HG03469 (cell line): ENCODE data around the gene MXRA8.
"Not testable (repeated sequence)": the region's sequence is repeated elsewhere in the genome, so short reads cannot be mapped to it uniquely, and the experiment has no call there.

Experiments used
- ATAC-seq: cut with Tn5 transposase; IDR thresholded peaks from one replicate; pipeline ENCODE4 v1.9.1; 2021; ENCODE audit warnings: mild to moderate bottlenecking, moderate library complexity, moderate number of reproducible peaks; ENCODE audit not compliant: unreplicated experiment

Gene MXRA8

GRCh38 chr1:1393014-1393413, 34.7 kb upstream of the MXRA8 start:
- ATAC-seq, result no peak

DNA sequence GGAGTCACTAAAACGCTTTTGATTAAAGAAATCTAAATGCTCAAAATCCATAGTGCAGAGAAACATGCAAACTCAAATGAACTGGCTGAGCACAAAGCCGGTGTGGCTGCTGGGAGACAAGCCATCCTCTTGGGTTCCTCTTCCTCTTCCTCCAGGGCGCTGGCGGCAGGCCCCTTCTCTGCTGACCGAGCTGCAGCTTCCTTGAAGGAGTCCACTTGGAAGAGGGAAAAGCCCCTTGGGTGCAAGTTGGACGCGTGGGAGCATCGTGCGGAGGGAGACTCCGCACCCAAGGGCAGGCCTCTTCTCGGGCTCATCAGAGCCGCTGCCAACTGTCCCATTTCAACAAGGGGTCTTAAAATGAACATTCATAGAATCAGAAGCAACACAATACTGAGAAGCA, 32.9 kb upstream of the MXRA8 start:
- ATAC-seq, result no peak

- ATAC-seq, result no peak
Observed at GRCh38 chr1:1390675-1391074, 32.3 kb upstream of the MXRA8 start.

GRCh38 chr1:1388078-1388472, 29.7 kb upstream of the MXRA8 start:
- no peak for ATAC-seq

DNA sequence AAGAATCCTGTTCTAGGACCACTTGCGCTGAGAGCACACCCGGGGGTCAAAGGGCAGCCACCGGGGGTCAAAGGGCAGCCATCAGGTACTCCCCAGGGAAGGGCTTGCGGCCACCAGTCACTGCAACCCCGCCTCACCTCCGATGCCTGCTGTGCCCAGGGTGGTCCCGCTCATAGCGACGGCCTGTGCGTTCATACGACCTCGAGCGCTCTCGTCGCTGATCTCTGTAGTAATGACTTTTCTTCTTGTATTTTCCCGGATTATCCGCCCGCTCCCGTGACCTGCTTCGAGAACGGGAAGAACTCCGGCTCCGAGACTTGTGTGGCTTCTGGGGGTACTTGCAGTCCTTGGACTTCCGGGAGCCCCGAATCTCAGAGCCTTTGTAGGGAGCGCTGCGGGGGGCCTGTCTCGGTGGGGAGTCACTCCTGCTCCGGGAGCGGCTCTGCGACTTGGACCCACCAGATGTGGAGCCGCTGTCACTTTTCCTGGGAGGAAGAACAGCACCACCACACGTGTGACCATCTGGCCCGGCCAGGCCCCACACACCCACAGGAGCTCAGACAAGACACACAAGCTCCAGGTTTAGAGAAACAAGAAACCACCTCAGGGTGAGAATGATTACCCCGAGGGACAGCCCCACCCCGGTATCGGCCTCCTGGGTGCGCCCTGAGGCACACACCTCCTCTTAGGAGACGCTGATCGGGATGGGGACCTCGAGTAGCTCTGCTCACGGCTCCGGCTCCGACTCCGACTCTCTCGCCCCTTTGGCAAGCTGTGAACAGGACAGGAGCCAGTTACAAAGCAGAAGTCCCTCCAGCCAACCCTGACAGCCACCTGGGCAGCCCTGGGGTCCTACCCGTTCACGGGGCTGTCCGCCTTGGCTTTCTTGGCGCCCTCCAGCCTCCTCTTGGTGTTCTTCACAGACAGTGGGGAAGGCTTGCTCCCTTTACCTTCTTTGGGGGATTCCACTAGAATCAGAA, 29.0 kb upstream of the MXRA8 start:
- ATAC-seq, result no peak

DNA sequence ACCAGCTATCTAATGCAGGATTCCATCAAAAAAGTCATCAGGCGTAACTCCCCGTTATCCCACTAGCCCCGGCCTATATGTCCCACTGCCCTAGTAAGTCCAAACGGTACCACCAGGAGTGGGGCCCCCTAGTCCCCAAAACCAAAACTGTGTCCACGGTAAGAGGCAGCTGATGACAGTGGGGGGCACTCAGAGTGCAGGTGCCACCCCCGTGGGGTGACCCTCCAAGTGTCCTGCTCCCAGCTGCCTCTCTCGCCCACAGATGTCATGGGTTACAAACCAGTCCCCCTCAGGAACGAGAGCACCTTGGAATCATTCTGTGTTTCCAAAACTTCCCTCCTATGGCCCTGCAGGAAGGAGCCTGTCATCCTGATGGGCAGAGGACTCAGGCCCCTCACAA, 27.6 kb upstream of the MXRA8 start:
- no peak for ATAC-seq

GRCh38 chr1:1385339-1385738, 27.0 kb upstream of the MXRA8 start:
- not testable (repeated sequence) for ATAC-seq

DNA sequence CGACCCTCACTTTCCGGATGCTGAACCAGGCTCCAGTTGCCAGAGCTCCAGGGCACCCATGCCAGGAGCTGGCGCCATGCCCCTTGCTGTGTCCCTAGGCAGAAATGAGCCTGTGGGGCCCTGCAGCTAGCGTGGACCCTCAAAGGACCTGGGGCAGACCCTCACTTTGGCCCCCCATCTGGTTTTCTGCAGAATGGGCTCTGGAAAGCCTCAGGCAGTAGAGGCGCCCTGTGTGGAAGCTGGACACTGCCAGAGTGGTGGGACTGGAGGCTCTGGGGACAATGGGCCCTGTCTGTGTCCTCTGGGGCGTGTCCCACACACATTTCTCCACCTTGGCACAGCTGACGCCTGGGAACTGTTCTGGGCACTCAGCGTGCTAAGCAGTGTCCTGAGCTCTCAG, 22.9 kb upstream of the MXRA8 start:
- ATAC-seq, result no peak

- ATAC-seq, result no peak
Observed at GRCh38 chr1:1380860-1381259, 22.5 kb upstream of the MXRA8 start.

- no peak for ATAC-seq
Observed at GRCh38 chr1:1377540-1378205, 19.3 kb upstream of the MXRA8 start.

GRCh38 chr1:1376551-1377226, 18.3 kb upstream of the MXRA8 start:
- no peak for ATAC-seq

DNA sequence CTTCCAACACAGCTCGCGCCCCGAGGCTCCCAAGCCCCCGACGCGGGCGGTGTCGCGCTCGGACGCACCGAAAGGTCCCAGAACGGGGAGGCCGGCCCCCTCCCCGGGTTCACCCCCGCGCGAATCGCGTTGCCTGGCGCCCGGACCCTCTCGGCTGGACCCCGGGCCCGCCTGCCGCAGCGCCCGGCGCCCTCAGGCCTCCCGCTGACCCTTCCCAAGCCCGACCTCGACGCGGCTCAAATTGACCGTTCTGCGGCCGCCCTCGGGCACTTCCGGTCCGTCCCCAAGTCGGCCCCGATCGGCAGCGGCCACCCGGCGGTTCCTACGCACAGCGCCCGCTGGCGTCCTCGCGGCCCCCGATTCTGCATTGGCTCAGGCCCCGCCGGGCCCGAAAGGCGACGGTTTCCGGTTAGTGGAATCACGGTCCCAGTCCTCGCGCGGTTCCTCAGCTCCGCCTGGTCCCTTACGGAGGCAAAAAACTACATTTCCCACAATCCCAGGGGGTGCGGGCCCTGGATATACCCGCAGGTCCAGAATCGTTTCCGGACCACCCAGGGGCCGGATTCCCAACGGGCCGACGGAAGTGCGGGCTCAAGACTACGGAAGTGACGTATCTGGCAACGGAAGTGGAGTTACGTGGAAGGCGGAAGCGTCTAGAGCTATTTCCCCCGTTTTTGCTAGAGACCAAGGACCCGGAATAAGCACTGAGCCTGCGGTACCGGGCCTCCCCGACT, 16.7 kb upstream of the MXRA8 start, which contains the start of gene AURKAIP1:
TSS of gene AURKAIP1 (minus strand) at position 279 of the 734 bp plus-strand sequence. CDS start 451 bp downstream, outside the sequence.
- peak; percentile 73 for ATAC-seq

DNA sequence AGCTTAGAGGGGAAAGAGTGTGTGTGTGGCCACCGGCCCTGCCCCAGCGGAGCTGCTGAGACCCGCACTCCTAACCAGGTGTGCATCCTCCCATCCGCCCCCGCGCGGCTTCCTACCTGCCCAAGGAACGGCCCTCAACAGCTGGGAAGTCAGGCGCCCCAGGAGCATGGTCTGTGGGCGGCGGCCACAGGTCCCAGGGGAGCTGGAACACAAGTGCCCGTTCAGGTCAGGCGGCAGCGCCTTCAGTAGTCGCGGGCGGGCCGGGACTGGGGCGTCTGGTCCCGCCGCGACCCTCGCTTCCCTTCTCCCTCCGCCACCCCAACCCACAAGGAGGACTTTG, 16.2 kb upstream of the MXRA8 start:
- ATAC-seq, result no peak

DNA sequence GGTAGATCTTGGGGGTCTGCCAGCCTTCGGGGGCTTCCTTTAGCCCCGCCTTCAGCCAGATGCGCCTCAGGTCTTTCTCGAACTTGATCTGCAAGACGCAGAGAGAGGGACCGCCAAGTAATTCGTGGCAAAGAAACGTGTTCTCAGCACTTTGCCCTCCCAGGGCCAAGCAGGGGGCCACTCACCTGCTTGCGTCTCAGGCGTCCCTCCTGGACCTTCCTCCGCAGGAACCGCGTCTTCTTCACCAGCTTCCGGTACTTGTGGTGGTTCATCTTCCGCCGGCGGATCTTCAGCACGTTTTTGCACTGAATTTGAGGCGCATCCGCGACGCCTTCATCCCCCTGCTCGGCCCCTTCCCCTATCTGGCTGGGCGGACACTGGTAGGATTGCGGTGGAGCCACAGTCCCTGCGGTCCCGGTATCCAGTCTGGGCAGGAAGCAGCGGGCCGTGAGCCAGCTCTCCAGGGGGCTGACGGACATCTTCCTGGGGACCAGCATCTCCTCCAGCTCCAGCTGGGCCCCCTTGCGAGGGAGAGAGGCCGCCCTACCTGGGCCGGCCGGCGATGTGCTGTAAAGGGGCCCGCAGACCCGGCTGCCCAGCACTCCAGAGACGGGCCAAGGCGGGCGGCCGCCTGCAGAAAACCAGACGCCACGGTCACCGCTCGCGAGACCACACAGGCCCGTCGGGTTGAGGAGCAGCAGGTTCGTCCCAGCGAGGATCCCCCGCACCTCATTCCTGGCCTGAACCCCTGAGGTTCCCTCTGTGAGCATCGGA, 15.6 kb upstream of the MXRA8 start:
- no peak for ATAC-seq

DNA sequence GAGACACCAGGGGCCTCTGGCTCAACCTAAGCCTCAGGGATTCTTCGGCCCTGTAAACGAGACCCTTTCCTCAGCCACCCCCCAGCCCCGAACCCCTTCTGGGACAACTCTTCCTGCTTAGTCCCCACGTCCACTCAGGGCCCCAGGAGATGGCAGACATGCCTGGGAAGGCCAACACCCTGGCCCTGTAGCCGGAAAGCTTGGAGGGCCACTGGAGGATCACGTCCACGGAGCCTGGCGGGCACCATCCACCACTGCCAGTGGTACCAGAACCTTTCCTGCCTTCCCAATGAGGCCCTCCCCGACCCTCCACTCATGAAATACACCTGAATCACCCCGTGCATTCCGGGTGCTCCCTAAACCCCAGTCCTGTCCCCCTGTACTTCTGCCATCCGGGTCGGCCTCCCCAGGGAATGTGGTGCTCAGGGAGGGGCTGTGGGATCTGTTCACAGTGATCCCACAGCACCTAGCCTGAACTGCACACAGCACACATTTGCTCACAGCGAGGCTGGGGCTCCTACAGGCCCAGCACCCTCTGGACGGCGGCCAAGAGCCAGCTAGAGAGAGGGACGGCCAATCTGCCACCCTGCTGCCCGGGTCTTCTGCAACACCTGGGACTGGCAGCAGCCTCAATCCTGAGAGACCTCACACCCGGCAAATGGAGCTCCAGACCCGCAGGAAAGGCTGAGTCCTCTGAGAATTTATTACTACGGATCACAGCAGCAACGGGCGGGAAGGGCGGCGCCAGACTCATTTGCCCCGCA, 14.9 kb upstream of the MXRA8 start:
- no peak for ATAC-seq

GRCh38 chr1:1371746-1372711, 13.7 kb upstream of the MXRA8 start:
- ATAC-seq, result no peak

DNA sequence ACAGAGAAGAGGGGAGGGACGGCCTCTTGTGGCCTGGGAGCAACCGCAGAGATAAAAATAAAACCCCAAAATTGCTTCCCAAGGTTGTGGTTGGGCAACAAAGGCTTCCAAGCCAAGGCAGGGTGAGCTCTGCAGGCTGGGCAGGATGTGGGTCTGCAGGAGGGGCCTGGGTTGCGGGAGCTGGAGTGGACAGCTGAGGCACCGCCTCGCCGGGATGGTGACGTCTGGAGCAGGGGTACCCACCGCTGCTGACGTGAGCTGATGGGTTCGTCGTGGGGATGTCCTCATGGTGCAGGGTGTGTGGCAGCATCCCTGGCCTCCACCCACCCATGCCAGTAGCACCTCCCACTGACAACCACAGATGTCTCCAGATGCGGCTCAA, 13.0 kb upstream of the MXRA8 start:
- no peak for ATAC-seq

DNA sequence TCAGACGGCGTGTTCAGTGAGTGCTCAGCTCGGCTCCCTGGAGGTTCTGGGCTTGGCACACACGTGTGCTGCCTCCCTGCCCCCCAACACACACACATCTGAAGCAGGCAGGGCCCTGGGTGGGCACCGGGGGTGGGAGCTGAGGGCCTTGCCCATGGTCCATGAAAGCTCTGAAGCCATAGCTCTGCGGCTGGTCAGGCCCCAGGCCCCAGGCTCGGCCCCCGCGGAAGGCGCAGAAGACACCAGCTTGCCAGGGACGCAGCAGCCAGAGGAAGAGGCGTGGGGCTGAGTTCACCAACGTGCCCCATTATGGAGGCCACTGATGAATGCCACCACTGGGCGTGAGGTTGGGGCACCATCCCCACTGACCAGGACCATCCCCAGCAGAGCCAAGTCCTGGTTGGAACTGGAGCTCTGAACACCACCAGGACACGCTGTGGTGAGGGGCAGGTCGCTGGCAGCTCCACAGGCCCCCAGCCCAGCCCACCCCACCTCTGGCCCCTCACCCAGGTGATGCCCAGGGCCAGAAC, 12.5 kb upstream of the MXRA8 start:
- ATAC-seq, result no peak
